ENCODE data around the gene RASGRF1. TPM values are rescaled to one million over a fixed set of nuclear protein-coding genes. Genes with fewer than 3 reads are reported as not detected.

Gene RASGRF1
- total RNA-seq, 1 donor from 2014 or later, result 0.48 TPM

DNA sequence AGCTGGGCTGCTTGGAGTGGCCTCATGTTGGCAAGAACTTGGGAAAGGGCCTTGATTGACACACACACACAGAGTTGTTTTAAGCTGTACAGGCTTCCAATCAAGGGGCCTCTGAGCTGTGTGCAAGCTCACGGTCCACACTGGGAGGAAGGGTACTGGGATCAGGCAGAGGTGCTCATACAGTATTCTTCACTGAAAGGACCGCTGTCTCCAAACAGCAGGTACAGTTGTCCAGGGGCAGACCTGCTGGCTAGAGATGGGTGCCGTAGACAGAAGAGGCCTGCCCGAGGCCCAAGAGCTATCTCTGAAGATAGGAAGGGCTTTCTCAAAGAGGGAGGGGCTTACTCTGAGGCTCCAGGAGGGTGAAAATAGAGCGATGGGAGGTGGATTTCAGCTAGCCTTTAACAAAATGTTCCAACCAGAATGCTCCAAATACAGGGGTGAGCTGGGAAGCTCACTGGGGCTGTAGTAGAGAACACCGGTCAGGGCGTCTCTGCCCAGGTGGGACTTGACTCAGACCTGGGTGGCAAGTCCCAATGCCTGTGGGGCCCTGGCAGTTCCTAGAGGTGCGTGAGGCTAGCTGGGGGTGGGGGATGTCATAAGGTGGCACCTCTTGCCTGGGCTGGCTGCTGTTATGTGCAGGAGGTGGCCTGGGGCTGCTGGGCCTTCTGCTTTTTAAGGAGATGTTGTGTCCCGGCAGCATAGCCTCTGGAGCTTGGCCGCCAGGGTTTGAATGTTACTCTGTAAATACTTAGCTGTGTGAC is 42.7 kb downstream of the RASGRF1 start:
- Mint-ChIP-seq H3K9me3 (ENCODE audit: unreplicated experiment) (peaks cover 7% of the 10 kb centered on the region), H3K27ac (ENCODE audit: unreplicated experiment) (no peak overlapping the region), H3K4me1 (ENCODE audit: unreplicated experiment) (no peaks in the 10 kb centered on the region), H3K27me3 (ENCODE audit: unreplicated experiment) (peaks cover 43% of the 10 kb centered on the region), H3K36me3 (ENCODE audit: unreplicated experiment) (peaks cover 2% of the 10 kb centered on the region), H3K4me3 (ENCODE audit: unreplicated experiment) (no peak overlapping the region)
- DNase-seq (ENCODE audit: extremely low spot score, unreplicated experiment), result no peak
- TF ChIP-seq, protein P1, sequence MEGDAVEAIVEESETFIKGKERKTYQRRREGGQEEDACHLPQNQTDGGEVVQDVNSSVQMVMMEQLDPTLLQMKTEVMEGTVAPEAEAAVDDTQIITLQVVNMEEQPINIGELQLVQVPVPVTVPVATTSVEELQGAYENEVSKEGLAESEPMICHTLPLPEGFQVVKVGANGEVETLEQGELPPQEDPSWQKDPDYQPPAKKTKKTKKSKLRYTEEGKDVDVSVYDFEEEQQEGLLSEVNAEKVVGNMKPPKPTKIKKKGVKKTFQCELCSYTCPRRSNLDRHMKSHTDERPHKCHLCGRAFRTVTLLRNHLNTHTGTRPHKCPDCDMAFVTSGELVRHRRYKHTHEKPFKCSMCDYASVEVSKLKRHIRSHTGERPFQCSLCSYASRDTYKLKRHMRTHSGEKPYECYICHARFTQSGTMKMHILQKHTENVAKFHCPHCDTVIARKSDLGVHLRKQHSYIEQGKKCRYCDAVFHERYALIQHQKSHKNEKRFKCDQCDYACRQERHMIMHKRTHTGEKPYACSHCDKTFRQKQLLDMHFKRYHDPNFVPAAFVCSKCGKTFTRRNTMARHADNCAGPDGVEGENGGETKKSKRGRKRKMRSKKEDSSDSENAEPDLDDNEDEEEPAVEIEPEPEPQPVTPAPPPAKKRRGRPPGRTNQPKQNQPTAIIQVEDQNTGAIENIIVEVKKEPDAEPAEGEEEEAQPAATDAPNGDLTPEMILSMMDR (IDR thresholded peaks at IDR 0.05), result no peak

DNA sequence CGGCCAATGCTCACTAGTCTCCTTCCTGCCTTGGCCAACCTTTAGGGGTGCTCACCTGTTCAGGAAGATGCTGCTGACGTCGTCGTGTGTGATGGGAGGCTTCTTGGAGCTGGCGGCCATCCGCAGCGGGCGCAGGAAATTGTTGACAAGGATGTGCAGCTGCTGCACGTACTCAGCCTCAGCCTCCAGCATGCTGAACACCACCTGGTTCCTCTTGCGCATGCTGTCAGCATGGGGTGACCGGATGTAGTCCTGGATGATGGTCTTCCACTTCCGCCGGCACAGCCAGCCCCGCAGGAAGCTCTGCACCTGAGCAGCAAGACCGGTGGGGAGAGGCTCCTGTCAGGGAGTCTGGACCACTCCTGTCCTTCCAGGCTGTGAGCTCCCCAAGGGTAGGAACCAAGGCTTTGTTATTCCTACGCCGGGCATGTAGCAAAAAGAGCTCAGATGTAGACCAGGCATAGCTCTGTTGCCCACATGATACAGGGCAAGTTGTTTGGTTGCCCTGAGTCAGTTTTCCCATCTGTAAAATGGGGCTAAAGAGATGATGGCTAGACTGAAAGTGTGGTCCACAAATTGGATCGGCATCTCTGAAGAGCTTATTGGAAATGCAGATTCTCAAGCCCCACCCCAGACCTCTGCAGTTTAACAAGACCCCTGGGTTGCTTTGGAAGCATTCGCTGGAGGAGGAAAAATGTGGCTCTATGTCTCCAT is 43.7 kb downstream of the RASGRF1 start:
- Mint-ChIP-seq H3K4me3 (ENCODE audit: unreplicated experiment) (no peak overlapping the region), H3K4me1 (ENCODE audit: unreplicated experiment) (no peaks in the 10 kb centered on the region), H3K36me3 (ENCODE audit: unreplicated experiment) (peaks cover 2% of the 10 kb centered on the region), H3K27ac (ENCODE audit: unreplicated experiment) (no peak overlapping the region), H3K9me3 (ENCODE audit: unreplicated experiment) (peaks cover 7% of the 10 kb centered on the region), H3K27me3 (ENCODE audit: unreplicated experiment) (peaks cover 44% of the 10 kb centered on the region)
- no peak for DNase-seq (ENCODE audit: extremely low spot score, unreplicated experiment)
- TF ChIP-seq, protein P1 (IDR thresholded peaks at IDR 0.05), result no peak

DNA sequence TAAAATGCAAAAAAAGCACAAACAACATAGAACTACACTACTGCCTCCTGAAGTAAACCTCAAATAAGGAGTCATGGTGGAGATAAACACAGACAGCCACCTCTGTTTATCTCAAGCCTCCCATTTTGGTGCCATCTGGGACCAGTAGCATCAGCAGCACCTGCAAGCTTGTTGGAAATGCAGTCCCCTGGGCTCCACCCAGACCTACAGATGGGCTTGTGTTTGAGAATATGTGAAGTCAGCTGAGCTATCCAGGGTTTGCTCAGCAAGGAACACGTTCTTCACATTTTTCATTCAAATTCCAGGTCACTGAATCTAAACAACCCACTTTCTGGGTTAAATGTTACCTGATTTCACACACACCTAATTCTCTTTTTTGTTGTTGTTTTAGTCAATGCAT is 45.5 kb downstream of the RASGRF1 start:
- Mint-ChIP-seq H3K27ac (ENCODE audit: unreplicated experiment) (no peak overlapping the region), H3K36me3 (ENCODE audit: unreplicated experiment) (peaks cover 2% of the 10 kb centered on the region), H3K4me1 (ENCODE audit: unreplicated experiment) (no peaks in the 10 kb centered on the region), H3K4me3 (ENCODE audit: unreplicated experiment) (no peak overlapping the region), H3K9me3 (ENCODE audit: unreplicated experiment) (peaks cover 7% of the 10 kb centered on the region), H3K27me3 (ENCODE audit: unreplicated experiment) (peaks cover 46% of the 10 kb centered on the region)
- TF ChIP-seq, protein P1 (IDR thresholded peaks at IDR 0.05), result no peak
- no peak for DNase-seq (ENCODE audit: extremely low spot score, unreplicated experiment)

DNA sequence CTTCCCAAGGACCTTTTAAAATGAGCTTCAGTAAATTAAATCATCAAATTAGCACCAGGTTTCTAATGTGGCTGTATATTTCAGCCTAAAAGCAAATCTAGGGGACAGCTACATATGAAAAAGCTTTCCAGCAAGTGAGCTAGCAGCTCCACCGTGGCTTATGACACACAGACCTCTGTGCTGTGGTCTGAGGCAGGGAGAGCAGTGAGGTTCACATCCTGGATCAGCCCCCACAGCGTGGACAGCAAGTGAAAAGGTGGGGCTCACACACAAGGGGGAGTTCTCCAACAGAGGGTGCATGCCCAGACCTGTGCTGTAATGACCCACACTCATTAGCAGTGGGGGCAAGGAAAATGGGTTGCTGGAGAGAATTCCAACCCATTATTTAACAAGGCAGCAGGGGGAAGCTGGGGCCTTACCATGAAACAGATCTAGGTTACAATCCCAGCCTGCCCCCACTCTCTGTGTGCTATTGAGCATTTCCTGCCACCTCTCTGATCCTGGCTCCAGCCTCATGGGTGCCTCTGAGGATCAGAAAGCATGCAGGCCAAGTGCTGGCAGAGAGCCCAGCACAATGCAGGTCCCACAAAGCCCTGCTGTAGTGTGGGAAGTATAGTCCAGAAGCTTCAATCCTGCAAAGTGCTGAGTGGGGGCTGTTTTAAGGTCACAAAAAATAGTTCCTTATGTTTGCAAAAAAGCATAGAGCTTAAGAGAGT is 48.2 kb downstream of the RASGRF1 start:
- H3K4me3 Mint-ChIP-seq (ENCODE audit: unreplicated experiment), result no peak overlapping the region
- no peak for DNase-seq (ENCODE audit: extremely low spot score, unreplicated experiment)
- TF ChIP-seq, protein P1 (IDR thresholded peaks at IDR 0.05), result no peak
- H3K27ac Mint-ChIP-seq (ENCODE audit: unreplicated experiment), result no peak overlapping the region
- peaks cover 2% of the 10 kb centered on the region for H3K36me3 Mint-ChIP-seq (ENCODE audit: unreplicated experiment)
- peaks cover 7% of the 10 kb centered on the region for H3K9me3 Mint-ChIP-seq (ENCODE audit: unreplicated experiment)
- no peaks in the 10 kb centered on the region for H3K4me1 Mint-ChIP-seq (ENCODE audit: unreplicated experiment)
- H3K27me3 Mint-ChIP-seq (ENCODE audit: unreplicated experiment), result peaks cover 40% of the 10 kb centered on the region
